GM21515 (cell line): Measurements from ENCODE around the gene NEUROD4.
"Not testable (repeated sequence)": the region's sequence is repeated elsewhere in the genome, so short reads cannot be mapped to it uniquely, and the experiment has no call there.

Experiments used
- ATAC-seq: cut with Tn5 transposase; IDR thresholded peaks from one replicate; pipeline ENCODE4 v1.9.1; 2021; ENCODE audit not compliant: unreplicated experiment

Gene NEUROD4, protein sequence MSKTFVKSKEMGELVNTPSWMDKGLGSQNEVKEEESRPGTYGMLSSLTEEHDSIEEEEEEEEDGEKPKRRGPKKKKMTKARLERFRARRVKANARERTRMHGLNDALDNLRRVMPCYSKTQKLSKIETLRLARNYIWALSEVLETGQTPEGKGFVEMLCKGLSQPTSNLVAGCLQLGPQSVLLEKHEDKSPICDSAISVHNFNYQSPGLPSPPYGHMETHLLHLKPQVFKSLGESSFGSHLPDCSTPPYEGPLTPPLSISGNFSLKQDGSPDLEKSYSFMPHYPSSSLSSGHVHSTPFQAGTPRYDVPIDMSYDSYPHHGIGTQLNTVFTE

DNA sequence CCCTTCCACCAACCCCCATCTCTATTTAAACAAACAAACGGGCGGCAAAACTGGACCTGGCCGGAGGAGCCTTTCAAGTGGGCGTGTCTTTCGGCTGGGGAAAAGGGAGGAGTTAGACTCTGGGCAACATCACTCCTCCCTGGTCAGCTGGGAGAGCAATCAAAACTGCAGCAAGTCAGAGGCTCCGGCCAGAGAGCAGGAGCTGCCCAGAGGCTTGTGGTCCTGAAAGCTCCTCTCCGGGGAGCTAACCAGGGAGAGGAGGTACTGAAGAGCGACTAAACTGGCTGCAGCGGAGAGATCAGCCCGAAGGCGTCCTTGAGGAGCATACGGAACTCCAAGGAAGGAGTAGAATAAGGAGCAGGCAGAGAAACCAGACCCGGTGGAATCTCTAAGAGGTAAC, at the start of gene NEUROD4:
Gene NEUROD4 (plus strand): TSS at position 191 of the 400 bp plus-strand sequence. CDS start 6,466 bp downstream, outside the sequence.
- ATAC-seq, result no peak

DNA sequence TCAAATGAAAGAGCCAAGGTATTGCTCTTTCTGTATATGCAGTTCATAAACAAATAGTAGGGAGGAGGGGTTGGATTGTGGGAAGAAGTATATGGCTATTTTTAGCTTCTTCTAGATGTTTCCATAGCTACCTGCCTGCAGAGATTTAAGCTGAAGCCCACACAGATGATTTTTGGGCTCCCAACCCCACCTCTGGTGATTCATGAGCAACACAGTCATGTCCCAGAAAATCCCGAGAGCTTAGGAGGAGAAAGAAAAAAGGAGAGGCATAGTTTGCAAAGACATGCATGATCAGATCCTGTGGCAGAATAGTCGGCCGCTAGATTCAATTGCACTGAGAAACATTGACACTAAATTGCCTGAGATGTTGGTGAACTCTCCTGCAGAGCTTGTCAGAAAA, 49.0 kb upstream of the NEUROD4 start:
- no peak for ATAC-seq

DNA sequence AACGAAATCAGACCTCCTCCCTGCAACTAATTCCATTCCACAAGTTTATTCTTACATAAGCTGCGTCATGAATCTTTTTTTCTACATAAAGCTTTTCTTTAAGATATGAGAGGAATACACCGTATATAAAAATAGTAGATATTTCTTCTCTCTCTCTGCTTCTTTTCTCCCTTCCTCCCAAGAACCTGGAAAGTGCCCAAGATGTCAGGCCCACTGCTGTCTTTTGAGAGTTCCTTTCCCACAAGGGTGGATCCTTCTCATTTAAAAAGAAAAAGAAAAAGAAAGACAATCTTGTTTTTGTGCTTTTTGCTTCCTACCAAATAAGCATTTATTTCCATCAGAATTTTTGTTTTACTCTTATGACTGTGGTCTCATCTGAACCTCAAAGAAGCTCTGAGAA, 46.2 kb upstream of the NEUROD4 start:
- no peak for ATAC-seq

DNA sequence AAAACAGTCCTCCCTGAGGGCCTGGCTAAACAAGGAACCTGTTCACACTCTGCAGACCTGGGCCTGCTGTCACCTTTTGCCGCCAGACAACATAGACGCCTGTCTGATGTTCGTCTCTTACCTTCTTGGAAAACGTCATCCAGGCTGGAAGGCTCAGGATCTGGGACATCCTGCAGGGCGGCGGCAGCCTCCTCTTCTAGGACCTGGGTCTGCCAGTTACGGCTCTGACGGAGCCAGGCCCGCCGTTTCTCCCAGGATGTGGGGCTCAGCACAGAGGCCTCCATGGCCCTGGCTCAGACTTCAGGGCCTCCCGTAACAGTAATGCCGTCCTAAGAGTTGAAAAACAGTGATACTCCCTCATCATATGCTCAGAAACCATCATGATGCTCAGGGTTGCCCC, 45.5 kb upstream of the NEUROD4 start:
- no peak for ATAC-seq

DNA sequence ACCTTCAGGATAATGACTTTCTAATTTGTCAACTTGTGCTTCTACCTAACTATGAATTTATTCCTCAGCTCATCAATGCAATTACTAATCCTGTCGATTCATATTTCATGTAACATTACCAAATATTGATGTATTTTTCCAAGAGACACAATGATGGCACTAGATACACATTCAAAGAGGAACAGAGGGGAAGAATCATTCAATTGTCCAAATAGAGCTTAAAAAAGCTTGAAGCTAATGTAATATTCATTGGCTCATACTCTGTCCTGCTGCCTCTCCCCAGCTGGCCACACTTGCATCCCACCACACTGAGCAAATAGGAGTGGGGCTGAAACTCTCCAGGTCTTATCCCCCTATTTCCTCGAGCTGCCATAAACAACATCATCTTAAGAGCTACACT, 44.5 kb upstream of the NEUROD4 start:
- ATAC-seq, result no peak

DNA sequence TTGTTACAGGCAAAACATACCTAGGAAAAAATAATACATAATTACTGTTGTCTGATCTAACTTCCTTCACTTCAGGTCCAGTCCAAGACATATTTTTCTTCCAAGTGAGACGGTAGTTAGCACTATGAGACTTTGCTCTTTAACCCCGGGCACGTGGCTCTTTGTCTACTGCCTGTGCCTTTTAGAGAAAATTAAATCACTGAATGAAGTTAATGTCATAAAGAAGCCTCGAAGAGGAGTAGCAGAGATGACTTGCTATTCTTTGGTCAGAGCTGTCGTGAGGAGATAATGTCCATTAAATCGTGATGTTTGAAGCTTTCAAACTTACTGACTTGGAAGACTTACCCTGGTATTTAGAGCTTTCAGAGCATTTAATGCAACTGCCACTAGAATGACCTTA, 43.9 kb upstream of the NEUROD4 start:
- ATAC-seq, result no peak

DNA sequence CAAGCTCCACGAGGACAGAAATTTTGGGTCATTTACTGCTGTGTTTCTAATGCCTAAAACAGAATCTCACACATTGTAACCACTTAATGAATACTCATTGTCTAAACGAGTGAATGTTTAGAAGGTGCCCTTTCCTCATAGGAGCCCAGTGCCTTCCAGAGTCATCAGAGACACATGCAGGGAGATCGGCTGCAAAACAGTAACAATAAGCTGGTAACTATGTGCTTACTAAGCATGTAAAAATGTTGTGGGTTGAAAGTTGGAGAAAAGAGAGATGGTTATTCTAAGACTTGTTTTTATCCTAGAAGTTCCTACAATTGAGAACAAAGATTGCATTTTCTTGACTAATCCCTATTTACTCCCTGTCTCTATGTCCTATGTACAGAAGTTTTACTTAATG, 42.6 kb upstream of the NEUROD4 start:
- ATAC-seq, result no peak

- no peak for ATAC-seq
Observed at GRCh38 chr12:54977857-54978256, 41.9 kb upstream of the NEUROD4 start.

- ATAC-seq, result no peak
Observed at GRCh38 chr12:54980341-54980740, 39.4 kb upstream of the NEUROD4 start.

DNA sequence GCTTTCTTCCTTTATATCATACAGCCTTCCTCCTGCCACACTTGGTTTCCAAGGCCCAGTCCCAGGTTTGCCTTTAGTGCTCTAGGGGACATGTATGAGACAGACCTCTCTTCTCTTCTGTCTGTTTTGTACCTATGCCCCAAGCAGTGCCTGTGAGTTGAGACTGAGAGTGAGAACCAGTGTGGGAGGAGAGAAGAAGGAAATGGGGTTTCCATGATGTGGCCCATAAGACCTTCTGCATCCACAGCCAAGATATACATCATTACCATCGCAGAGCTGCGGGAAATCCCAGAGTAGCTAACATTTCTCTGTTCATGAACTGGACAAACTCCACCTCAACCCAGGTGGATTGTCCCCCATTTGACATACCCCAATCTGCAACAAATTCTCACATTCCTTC, 38.0 kb upstream of the NEUROD4 start:
- ATAC-seq, result no peak

DNA sequence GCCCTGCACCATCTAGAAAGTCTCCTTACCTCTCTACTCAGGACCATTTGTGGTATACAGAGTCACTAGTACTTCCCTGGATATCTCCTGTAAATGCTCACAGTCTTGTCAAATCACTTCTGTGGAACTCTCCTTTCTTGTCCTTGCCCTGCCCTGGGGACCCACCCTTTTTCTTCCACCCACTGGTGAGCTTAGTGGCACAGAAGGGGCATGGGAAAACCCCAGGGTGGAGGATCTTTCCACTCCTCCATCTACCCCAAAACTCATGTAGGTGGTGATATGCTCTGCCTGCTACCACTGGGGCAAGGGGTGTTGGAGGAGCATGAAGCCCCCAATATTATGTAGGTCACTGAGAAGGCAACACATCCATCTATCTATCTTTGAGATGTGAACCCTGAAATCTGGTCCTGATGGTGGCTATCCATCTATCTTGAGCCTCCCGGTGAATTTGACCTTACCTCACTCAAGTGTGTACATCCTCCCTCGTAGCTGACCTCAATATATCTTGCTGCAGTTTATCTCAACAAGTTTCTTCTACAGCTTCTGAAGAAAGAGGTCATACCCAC, 36.2 kb upstream of the NEUROD4 start:
- ATAC-seq, result no peak

DNA sequence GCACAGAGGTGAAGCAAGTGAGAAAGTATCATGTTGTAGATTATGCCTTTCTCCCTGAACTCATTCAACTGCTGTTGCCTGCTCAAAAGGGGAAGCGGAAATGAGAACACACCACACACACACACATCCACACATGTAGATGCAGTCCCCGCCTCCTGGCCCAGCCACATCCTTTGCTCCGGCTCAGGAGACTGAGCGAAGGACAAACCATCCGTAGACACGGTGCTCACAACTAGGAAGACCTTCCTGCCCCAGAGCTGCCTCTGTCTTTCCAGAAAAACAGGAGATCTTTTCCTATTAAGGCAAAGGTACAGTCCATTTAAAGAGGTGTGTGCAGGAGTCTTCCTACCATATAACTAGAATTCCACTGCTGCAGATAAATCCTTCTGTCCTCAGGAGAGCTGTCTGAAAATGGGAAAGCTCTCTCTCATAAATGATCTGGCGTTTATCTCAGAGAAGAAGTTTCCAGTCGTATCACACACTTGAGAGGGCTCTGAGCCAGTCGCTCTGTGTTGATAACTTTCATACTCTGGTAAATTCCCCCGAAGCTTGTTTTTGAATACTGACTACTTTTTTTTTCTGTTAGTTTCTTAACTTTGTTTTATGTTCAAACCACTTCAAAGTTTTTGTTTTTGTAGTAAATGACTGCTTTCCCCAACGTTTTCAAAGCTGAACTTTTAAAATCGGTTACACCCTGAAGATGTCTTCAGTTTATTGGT, 35.0 kb upstream of the NEUROD4 start, which contains the start of gene TESPA1:
Gene TESPA1 (minus strand): TSS at position 105 of the 719 bp plus-strand sequence. CDS start 10,200 bp downstream, outside the sequence.
- peak; percentile 96 for ATAC-seq

- ATAC-seq, result not testable (repeated sequence)
Observed at GRCh38 chr12:54986773-54987172, 33.0 kb upstream of the NEUROD4 start.

DNA sequence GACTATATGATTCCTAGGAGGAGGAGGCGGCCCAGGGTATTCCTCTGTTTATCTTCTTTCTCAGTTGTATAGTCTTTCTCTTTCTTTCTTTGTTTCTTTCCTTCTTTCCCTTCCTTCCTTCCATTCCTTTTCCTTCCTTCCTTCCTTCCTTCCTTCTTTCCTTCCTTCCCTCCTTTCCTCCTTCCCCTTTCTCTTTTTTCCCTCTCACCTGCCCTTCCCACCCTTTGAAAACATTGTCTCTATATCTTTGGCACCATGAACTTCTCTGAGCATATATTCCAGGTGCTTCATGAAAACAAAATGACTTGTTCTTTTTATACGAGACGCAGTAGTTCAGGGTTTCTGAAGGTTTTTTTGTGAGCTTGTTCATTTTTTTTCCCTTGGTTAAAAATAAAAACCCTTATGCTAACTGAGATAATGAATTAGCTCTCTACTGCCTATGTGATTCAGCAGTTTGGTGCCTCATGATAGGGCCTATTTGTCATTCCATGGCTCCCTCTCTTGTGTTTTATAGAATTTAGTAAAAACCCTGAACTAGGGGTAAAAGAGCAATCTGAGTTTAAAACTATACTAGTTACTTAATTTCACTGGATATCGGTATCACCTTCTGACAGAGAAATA, 32.1 kb upstream of the NEUROD4 start:
- no peak for ATAC-seq

- ATAC-seq, result no peak
Observed at GRCh38 chr12:54988402-54989054, 31.2 kb upstream of the NEUROD4 start.

DNA sequence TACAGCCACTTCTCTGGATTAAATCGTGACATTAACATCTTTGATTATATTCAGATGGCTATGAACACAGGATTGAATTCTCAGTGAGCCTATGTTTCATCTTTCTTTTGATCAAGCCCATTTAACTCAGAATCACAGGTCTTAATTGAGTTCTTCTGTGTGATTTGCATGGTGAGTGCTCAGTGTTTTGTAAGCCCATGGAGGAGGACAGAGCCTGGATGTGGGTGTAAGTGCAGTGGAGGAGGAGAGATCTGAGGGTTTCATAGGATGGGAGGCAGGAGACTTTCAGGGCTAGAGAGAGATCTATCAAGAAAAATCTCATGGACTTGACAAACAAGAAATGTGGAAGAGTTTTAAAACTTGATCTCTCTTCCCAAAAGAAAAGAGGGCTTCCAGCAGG, 29.9 kb upstream of the NEUROD4 start:
- ATAC-seq, result no peak

DNA sequence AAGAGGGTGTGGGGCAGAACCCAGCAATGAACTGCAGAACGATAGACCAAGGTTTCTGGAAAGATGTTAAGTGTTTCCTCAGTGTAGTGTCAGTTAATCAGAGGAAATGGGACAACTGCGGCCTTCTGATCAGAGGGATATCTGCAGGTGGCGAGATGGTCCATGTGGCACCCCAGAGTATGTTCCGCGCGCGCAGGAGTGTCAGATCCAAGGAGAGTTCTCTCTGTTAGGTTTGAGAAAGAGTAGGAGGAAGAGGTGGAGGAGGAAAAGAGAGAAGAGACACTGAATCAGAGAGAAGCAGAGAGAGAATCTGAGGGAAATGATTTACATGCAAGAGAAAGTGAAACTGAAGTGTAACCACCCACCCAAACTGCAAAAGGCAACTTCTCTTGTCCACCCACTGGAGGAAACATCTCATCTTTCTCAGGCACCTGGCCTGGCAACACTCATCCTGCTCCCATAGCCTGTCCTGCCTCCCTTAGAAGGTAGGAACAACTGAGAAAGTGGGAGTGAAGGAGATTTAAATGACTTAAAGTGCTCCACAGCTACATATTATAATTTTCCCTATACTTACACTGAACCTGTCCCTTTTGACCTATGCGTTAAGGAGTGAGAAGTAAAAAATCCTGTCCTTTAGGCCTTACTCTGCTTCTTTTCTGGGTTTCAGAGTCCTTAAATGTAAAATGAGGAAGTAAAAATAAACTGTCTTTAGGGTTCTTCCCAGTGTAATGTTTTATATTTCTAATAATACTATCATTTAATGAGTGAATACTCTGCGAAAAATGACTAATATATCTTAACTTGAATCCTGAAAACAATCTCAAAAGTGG, 28.4 kb upstream of the NEUROD4 start:
- peak; percentile 69 for ATAC-seq

DNA sequence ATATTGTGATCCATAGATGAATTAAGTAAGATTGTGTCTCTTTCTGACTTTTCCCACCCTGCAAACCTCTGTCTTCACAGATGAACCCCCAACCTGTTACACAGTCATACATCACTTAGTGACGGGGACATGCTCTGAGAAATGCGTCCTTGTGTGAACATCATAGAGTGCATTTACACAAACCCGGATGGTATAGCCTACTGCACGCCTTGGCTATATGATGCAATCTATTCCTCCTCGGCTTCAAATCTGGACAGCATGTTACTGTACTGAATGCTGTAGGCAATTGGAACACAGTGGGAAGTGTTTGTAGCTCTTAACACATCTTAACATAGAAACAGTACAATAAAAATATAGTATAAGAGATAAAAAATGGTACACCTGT, 27.8 kb upstream of the NEUROD4 start:
- ATAC-seq, result peak; percentile 36

DNA sequence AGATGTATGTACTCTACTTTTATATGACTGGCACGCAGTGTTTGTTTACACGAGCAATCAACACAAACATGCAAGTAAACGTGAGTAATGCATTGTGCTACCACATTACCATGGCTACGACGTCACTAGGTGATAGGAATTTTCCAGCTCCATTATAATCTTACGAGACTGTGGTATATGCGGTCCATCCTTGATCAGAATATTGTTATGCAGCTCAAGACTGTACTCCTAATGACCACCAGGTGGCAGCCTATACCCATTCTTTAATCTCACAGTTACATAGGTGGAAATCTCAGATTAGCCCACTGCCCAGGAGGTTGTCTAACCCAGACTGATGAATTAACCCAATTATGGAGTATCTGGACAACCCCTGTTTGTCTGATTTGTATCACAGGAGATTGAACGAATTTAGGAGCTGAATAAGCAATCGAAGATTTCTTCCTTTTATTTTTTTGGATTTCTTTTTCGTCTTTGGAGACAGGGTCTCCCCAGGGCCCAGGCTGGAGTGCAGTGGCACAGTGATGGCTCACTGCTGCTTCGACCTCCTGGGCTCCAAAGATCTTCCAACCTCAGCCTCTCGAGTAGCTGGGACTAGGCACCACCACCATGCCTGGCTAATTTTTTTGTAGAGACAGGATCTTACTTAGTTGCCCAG, 26.5 kb upstream of the NEUROD4 start:
- ATAC-seq, result peak; percentile 53

GRCh38 chr12:54996205-54996604, 23.6 kb upstream of the NEUROD4 start:
- ATAC-seq, result no peak
